Mucosa of descending colon (tissue), 3 donors: ENCODE data around the gene FHL5. TPM values are rescaled to one million over a fixed set of nuclear protein-coding genes. Genes with fewer than 3 reads are reported as not detected.

Source experiments
- ATAC-seq: fragments of 200-7000 bp; cut with Tn5 transposase; one replicate; pipeline ENCODE4 v1.9.1; 2020; ENCODE audit warnings: mild to moderate bottlenecking, moderate library complexity
- DNase-seq, 3 donors: peaks; one replicate each; pipeline ENCODE4 v3.0.0-alpha.2; 2020
- H3K36me3 ChIP-seq: fragments of 200-600 bp; one replicate; pipeline ENCODE4 v1.8.0; 2021; ENCODE audit warnings: low read depth, mild to moderate bottlenecking
- H3K4me1 ChIP-seq: fragments of 200-600 bp; one replicate; pipeline ENCODE4 v1.8.0; 2021; ENCODE audit warnings: low read depth, mild to moderate bottlenecking
- H3K4me3 ChIP-seq: fragments of 200-600 bp; one replicate; pipeline ENCODE4 v1.8.0; 2021; ENCODE audit warnings: mild to moderate bottlenecking
- H3K9me3 ChIP-seq: fragments of 200-600 bp; one replicate; pipeline ENCODE4 v1.8.0; 2021; ENCODE audit warnings: mild to moderate bottlenecking
- intact Hi-C, 2 donors: fragments of 100-400 bp; cut with DNase I in 1 of 2; cut with micrococcal nuclease in 1 of 2; formaldehyde crosslinking; loops; one replicate each; pipeline versions ENCODE4 v1.11.0 to v1.11.1; 2022; cut with DNase I, micrococcal nuclease
- total RNA-seq, 3 donors: library from RNA; stranded (reverse); fragmentation: NEBNext Ultra II Directional in 2 of 3; extraction: Animal tissue kit (Norgen Biotek cat#: 25700) in 2 of 3; gene quantifications; one replicate each; pipeline versions ENCODE4 v1.2.1 to v1.2.4, GENCODE V29; 2021 to 2023
- TF ChIP-seq, protein P1 (sequence below): fragments of 200-600 bp; IDR thresholded peaks from one replicate; pipeline ENCODE4 v1.8.0; 2022; ENCODE audit warnings: antibody characterized with exemption, mild to moderate bottlenecking
- donor health status: DM: no; HTN: no; CAD: no; lungs with moderate emphysema.
- donor health status: DM: no; HTN: no; CAD: no.
- donor health status: DM: no; HTN: yes; CAD: no.

The FHL5 gene
- total RNA-seq, 3 donors from 2014 or later, result 0.69 to 7.2 (median 4.2) TPM

DNA sequence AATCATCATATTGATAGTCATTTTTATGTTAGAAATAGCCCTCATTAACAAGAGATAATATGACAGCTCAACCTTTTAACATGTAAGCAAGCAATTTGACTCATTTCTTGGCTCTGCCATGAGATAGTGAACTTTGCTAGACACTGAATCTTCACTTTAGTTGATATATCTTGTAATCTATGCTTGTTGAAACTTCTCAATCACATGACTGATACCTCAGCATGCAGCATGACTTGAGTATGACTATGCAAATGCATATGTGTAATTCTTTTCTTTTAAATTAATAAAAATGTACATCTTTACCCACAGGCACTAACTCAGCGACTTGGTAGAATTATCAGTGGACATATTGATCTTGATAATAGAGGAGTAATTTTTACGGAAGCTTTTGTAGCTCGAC lies 34.7 kb upstream of the FHL5 start:
- DNase-seq (no peak), ATAC-seq (no peak)
- intact Hi-C loops, result loop anchor here in 1 of 2 donors (10.0 kb wide), 1 partner anchor 367 kb away; the partner anchor contains the start of gene NDUFAF4
- TF ChIP-seq, protein P1, sequence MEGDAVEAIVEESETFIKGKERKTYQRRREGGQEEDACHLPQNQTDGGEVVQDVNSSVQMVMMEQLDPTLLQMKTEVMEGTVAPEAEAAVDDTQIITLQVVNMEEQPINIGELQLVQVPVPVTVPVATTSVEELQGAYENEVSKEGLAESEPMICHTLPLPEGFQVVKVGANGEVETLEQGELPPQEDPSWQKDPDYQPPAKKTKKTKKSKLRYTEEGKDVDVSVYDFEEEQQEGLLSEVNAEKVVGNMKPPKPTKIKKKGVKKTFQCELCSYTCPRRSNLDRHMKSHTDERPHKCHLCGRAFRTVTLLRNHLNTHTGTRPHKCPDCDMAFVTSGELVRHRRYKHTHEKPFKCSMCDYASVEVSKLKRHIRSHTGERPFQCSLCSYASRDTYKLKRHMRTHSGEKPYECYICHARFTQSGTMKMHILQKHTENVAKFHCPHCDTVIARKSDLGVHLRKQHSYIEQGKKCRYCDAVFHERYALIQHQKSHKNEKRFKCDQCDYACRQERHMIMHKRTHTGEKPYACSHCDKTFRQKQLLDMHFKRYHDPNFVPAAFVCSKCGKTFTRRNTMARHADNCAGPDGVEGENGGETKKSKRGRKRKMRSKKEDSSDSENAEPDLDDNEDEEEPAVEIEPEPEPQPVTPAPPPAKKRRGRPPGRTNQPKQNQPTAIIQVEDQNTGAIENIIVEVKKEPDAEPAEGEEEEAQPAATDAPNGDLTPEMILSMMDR, result no peak
- H3K4me3 ChIP-seq, result no peak overlapping the region
- no peaks in the 10 kb centered on the region for H3K9me3 ChIP-seq
- H3K4me1 ChIP-seq, result peaks cover 3% of the 10 kb centered on the region
- H3K36me3 ChIP-seq, result peaks cover 5% of the 10 kb centered on the region

DNA sequence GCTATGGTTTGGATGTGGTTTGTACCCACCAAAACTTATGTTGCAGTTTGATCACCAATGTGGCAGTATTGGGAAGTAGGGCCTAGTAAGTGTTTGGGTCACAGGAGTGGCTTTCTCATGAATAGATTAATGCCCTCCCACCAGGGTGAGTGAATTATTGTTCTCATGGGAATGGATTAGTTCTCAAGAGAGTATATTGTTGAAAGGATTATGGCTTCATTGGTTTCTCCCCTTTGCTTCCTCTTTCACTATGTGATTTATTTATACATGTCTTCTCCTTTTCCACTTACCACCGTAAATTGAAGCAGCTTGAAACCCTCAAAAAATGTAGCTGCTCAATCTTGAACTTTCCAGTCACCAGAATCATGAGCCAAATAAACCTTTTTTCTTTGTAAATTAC lies 30.5 kb upstream of the FHL5 start:
- Histone ChIP-seq H3K36me3 (peaks cover 5% of the 10 kb centered on the region), H3K4me1 (no peaks in the 10 kb centered on the region), H3K9me3 (no peaks in the 10 kb centered on the region), H3K4me3 (no peak overlapping the region)
- ATAC-seq (no peak), DNase-seq (no peak)
- TF ChIP-seq, protein P1, result no peak
- intact Hi-C loops, result no loop called here

GRCh38 chr6:96537726-96538125 lies 25.2 kb upstream of the FHL5 start:
- intact Hi-C loops, result no loop called here

DNA sequence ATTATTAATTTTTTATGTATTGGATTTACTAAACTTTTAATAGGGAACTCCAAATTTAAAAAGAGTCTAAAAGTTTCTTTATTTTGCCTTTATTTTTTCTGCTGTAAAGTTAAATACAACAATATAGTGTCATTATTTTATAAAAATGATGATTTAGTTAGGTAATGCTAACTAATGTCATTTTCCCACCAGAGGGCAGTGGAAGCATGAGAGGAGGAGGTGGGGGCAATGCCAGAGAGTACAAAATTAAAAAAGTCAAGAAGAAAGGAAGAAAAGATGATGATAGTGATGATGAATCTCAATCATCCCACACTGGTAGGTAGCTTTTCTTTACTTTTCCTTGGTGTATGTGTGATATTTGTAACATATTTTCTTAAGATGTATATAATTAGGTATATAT lies 20.2 kb upstream of the FHL5 start:
- intact Hi-C loops, result no loop called here
- Histone ChIP-seq H3K36me3 (peaks cover 6% of the 10 kb centered on the region), H3K4me1 (no peaks in the 10 kb centered on the region), H3K4me3 (no peak overlapping the region), H3K9me3 (no peaks in the 10 kb centered on the region)
- TF ChIP-seq, protein P1, result no peak
- DNase-seq (no peak), ATAC-seq (no peak)

More at GRCh38 chr6:96537726-96538125, 25.2 kb upstream of the FHL5 start:
- Histone ChIP-seq H3K4me3 (no peak overlapping the region), H3K4me1 (no peaks in the 10 kb centered on the region), H3K9me3 (no peaks in the 10 kb centered on the region), H3K36me3 (peaks cover 6% of the 10 kb centered on the region)
- no peak for ATAC-seq
- DNase-seq, result no peak
- TF ChIP-seq, protein P1, result no peak

- no peaks in the 10 kb centered on the region for H3K9me3 ChIP-seq
- H3K4me3 ChIP-seq, result no peak overlapping the region
- TF ChIP-seq, protein P1, result no peak
- H3K4me1 ChIP-seq, result no peaks in the 10 kb centered on the region
- DNase-seq (no peak), ATAC-seq (no peak)
- intact Hi-C loops, result no loop called here
- peaks cover 4% of the 10 kb centered on the region for H3K36me3 ChIP-seq
Measured at GRCh38 chr6:96545882-96546281, 17.0 kb upstream of the FHL5 start.

GRCh38 chr6:96547654-96548053 lies 15.3 kb upstream of the FHL5 start:
- peaks cover 14% of the 10 kb centered on the region for H3K36me3 ChIP-seq
- H3K4me1 ChIP-seq, result no peaks in the 10 kb centered on the region
- intact Hi-C loops, result no loop called here
- ATAC-seq (no peak), DNase-seq (no peak)
- H3K9me3 ChIP-seq, result no peaks in the 10 kb centered on the region
- TF ChIP-seq, protein P1, result no peak
- H3K4me3 ChIP-seq, result no peak overlapping the region
